ENCODE results near the gene TYRO3.
A peak's percentile ranks its signal among the peaks of the same experiment; 100 is the strongest.

TYRO3 gene

DNA sequence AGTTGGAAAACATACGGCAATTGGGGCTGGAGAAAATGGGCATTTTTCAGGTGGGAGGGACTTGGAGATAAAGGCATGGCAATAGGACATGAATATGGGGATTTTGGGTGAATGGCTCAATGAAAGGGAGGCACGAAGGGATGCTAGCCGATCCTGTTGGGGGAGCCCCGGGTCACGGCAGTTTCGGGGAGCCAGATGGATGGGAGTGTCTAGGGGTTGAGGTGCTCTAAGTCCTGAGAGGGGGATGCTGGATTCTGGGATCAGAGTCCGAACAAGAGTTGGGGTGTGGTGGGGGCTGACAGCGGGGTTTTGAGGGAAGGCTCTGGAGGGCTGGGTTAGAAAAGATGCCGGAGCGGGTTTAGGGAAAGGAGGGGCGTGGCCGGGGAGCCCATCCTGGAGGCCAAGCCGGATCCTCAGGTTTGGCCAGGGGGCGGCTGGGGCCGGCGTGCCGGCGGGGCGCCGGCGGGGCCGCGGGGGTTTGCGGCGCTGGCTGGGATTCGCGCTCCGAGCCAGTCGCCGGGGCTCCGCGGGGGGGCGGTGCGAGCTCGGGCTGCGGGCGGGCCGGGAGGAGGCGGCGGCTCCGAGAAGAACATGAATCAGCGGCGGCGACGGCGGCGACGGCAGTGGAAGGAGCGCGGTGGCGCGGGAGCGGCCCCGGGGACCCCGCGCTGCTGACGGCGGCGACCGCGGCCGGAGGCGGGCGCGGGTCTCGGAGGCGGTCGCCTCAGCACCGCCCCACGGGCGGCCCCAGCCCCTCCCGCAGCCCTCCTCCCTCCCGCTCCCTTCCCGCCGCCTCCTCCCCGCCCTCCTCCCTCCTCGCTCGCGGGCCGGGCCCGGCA, at the start of gene TYRO3:
Gene TYRO3 (plus strand): TSS at position 813 of the 839 bp plus-strand sequence. CDS start 46 bp downstream, outside the sequence.
- peak; percentile 18 for DNase-seq

- no peak for DNase-seq
These were observed 48.3 kb upstream of the TYRO3 start for GRCh38 chr15:41510728-41511127.

- peak; percentile 24 for DNase-seq
These were observed 47.6 kb upstream of the TYRO3 start for GRCh38 chr15:41511331-41511898.

- DNase-seq = peak; percentile 25
These were observed 47.1 kb upstream of the TYRO3 start for GRCh38 chr15:41511899-41512369.

GRCh38 chr15:41512512-41512939, 46.5 kb upstream of the TYRO3 start:
- DNase-seq = no peak

- no peak for DNase-seq
These were observed 46.0 kb upstream of the TYRO3 start for GRCh38 chr15:41512940-41513505.

DNA sequence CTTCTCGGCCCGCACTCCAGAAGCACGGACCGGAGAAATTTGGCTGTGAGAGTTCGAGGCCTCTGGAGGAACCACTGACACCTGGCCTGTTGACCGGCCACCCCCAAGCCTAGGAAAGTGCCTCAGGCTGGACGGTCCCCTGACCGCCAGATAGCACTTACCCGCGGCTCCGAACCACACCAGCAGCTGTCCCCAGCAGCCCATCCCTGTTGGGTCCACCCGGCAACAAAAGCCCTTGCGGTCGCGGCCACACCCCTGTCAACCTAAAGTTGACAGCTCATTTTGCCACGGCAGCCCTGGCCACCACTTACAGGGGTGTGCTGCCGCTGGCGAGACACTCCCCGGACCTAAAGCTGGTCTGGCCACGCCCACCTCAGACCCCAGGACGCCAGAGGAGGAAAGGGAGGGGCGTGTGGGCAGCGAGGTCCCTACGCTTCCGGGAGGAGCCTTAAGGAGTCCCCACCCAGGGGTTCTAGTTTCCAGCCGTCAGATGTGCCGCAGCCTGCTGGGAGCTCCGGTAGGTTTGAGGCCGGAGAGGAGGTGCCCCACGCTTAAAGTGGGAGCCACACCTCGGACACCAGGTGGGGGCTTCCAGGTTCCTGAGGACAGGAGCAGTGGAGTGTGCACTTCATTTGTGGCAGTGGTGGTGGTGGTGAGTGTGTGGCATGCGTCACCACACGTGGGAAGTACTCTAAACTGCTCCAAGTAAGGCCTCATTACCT, 45.3 kb upstream of the TYRO3 start, which contains the start of gene LTK:
Gene LTK (minus strand): TSS at position 322 of the 722 bp plus-strand sequence. CDS start 118 bp downstream, at position 204.
- DNase-seq = no peak

- DNase-seq = no peak
These were observed 41.0 kb upstream of the TYRO3 start for GRCh38 chr15:41517895-41518449.

- no peak for DNase-seq
These were observed 38.4 kb upstream of the TYRO3 start for GRCh38 chr15:41520636-41521035.

DNA sequence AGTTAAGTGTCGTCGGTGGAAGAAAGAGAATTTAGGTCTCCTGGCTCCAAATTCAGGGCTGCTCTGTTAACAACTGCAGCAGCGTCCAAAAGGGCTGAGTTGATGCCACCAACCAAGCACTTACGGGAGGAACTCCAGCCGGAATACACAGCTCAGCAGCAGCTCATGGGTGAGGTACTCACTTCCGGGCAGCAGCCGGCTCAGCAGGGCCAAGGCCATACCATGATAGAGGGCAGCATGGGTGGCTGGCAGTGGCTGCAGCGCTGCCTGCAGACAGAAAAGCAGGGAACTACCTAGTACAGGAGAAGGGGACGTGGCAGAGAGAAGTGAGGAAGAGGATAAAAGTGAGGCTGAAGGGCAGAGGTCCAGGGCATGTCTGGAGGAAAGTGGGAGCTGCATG, 37.4 kb upstream of the TYRO3 start:
- DNase-seq = no peak

DNA sequence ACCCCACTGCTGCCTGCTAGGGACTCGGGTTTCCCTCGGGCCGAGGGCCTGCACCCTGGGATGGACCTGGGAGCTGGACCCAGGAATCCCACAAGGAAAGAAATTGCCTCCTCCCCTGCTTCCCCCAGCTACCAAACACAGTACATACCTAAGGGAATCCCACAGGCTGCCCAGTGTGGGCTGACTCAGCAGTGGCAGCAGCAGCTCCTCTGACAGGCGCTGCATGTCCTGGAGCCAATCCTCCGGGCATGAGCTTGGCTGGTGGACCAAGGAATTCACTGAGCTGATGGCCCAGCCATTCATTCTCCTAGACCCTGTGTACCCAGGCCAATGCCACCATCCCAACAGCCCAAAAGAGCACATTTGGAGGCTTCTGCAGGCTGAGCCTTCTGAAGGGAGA, 35.9 kb upstream of the TYRO3 start:
- no peak for DNase-seq

DNA sequence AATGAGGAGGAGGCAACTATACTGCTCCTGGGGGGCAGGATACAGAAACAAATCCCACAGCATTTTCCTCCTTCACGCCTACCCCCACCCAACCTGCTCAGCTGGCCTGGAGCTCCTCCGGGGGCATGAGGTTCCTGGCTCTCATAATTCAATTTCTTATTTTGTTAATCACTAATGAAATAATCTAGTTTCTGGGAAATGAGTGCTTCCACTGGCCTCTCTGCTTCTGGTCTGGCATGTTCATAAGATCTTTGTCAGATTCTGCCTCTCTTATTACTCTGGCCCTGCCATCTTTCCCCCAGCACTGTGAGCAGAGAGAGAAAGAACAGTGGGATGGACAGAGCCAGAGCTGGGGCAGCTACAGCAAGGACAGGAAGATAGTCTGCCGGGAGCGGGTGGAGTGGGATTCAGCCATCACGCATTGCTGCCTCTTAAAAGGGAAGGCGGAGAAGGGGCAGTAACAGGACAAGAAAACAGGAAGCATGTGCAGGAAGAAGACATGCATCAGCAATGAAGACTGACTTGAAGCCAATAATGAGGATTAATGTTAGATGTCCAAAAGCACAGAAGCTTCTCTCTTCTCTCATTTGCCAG, 28.6 kb upstream of the TYRO3 start:
- no peak for DNase-seq

GRCh38 chr15:41535544-41535943, 23.5 kb upstream of the TYRO3 start:
- DNase-seq = no peak

GRCh38 chr15:41536866-41537265, 22.1 kb upstream of the TYRO3 start:
- no peak for DNase-seq

- DNase-seq = no peak
These were observed 15.5 kb upstream of the TYRO3 start for GRCh38 chr15:41543521-41543870.

DNA sequence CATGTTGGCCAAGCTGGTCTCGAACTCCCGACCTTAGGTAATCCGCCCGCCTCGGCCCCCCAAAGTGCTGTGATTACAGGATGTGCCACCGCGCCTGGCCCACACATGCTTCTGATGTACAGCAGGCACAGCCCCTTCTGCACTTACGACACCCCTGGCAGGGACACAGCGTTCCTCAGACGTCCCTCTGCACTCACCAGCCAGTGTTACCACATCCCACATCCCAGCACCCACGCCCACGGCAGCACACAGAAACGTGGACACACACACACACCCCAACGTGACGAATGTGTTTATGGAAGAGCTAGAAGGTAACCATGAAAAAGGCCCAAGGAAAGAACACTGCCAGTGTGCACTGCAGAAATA, 14.4 kb upstream of the TYRO3 start:
- no peak for DNase-seq

DNA sequence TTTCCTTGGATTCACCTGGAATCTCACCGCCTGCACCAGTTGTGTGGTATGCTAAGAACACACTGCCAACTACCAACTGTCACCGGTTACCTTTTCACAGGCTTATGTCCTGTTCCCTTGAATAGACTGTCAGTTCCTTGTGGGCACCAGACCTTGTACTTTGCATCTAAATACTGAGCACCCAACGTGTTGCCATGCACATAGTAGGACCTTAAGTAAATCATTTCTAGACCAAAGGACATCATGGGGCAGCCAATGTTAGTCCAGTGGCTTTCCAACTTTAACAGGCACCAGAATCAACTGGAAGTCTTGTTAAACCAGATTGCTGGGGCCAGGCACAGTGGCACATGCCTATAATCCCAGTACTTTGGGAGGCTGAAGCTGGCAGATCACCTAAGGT, 13.8 kb upstream of the TYRO3 start:
- DNase-seq = no peak

DNA sequence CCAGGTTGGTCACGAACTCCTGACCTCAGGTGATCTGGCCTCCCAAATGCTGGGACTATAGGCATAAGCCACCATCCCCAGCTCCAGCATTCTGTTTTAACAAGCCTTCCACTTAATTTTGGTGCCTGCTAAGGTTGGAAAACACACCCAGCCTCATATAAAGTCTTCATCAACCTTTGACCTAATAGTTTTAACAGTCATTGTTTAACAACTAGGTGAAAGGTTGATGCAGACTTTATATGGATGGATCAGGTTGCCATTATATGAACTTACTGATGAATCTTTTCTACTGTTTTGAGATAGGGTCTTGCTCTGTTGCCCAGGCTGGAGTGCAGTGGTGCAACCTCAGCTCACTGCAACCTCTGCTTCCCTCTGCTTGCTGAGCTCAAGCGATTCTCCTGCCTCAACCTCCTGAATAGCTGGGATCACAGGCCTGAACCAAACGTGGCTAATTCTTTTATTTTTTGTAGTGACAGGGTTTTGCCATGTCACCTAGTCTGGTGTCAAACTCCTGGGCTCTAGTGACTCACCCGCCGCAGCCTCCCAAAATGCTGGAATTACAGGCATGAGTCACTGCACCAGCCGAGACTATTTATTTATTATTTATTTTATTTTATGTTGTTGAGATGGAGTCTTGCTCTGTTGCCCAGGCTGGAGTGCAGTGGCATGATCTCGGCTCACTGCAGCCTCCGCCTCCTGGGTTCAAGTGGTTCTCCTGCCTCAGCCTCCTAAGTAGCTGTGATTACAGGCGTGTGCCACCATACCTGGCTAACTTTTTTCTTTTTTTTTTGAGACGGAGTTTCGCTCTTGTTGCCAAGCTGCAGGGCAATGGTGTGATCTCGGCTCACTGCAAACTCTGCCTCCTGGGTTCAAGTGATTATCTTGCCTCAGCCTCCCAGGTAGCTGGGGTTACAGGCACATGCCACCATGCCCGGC, 11.9 kb upstream of the TYRO3 start:
- no peak for DNase-seq

DNA sequence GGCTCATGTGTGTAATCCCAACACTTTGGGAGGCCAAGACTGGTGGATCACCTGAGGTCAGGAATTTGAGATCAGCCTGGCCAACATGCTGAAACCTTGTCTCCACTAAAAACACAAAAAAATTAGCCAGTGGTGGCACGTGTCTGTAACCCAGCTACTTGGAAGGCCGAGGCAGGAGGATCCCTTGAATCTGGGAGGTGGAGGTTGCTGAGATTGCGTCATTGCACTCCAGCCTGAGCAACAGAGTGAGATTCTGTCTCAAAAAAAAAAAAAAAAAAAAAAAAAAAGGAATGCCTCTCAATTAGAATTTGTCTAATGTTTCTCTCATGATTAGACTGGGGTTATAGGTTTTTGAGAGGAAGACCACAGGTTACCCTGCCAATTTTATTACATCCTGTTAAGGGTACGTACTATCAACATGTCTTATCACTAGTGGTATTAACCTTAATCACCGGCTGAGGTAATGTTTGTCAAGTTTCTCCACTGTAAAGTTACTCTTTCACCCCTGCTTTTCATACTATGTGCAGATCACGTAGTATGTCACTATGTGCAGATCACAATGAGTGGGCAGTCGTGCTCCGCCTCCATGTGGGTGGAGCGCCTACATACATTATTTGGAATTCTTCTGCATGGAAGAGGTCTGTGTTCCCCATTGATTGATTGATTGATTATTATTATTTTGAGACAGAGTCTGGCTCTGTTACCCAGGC, 8.8 kb upstream of the TYRO3 start:
- no peak for DNase-seq

DNA sequence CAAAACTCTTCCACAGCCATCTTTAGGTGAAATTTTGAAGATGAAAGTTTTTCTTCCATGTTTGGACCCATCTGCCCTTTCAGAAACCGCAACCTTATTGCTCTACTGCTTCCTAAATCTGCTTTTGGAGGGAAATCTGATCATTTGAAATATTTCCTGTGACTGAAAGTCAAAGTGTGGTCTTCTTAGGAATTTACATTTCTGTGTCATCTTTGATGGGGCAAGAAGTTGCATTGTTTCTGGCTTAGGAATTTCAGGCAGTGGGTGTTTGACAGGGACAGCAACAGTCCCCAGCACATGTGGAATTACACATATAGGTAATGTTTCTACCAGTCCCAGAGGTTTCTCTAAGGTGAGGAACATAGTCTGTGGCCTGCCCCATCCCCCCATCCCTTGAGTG, 5.3 kb upstream of the TYRO3 start:
- no peak for DNase-seq

DNA sequence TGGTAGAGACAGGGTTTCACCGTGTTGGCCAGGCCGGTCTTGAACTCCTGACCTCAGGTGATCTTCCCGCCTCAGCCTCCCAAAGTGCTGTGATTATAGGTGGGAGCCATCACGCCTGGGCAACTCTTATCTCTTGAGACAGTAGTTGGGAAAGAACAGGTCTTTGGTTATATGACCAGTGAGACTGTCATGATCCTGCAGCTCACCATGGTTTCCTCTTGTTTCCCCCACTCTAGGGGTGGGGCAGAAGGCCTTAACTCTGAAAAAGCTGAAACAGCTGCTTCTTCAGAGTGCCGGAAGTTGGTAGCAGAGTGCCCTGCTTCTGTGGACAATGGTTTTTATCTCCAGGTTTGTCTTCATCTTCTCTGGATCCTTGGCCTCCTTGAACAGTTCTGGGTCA, 4.7 kb upstream of the TYRO3 start:
- DNase-seq = no peak

Data from NCI-H1092 treated with DMSO at 0.1 percent for 48 hours (cell line).